Measurements from ENCODE around the gene ECE1. TPM values are rescaled to one million over a fixed set of nuclear protein-coding genes. Genes with fewer than 3 reads are reported as not detected.

Gene ECE1
- total and polyA plus RNA-seq, 9 of the 15 experiments (the other 6 are each of a cell fraction or from before 2014, with no cell fraction given): 0.56 to 34.8 (median 11.0) TPM

- TF ChIP-seq, protein P1, sequence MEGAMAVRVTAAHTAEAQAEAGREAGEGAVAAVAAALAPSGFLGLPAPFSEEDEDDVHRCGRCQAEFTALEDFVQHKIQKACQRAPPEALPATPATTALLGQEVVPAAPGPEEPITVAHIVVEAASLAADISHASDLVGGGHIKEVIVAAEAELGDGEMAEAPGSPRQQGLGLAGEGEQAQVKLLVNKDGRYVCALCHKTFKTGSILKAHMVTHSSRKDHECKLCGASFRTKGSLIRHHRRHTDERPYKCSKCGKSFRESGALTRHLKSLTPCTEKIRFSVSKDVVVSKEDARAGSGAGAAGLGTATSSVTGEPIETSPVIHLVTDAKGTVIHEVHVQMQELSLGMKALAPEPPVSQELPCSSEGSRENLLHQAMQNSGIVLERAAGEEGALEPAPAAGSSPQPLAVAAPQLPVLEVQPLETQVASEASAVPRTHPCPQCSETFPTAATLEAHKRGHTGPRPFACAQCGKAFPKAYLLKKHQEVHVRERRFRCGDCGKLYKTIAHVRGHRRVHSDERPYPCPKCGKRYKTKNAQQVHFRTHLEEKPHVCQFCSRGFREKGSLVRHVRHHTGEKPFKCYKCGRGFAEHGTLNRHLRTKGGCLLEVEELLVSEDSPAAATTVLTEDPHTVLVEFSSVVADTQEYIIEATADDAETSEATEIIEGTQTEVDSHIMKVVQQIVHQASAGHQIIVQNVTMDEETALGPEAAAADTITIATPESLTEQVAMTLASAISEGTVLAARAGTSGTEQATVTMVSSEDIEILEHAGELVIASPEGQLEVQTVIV (CRISPR knock-in tag; IDR thresholded peaks at IDR 0.05; ENCODE audit: borderline replicate concordance): no peak
- TF ChIP-seq ZNF3 (CRISPR knock-in tag; IDR thresholded peaks at IDR 0.05) (no peak), AFF1 (IDR thresholded peaks at IDR 0.05; ENCODE audit: low read depth in 1 of 2, partially characterized antibody in 2 of 2) (no peak), ZNF253 (CRISPR knock-in tag; conservative IDR thresholded peaks at IDR 0.05) (0 out of 2 replicates have a peak, but pooled peaks have one; percentile 40), RB1 (IDR thresholded peaks at IDR 0.05; ENCODE audit: low read depth) (0 out of 2 replicates have a peak, but pooled peaks have one; percentile 35), LARP7 (IDR thresholded peaks at IDR 0.05) (no peak), ZNF133 (CRISPR knock-in tag; IDR thresholded peaks at IDR 0.05) (no peak), PYGO2 (tag; IDR thresholded peaks at IDR 0.05) (no peak), FOSL1 (tag; conservative IDR thresholded peaks at IDR 0.05) (peak; percentile 95), MED1 (CRISPR knock-in tag; IDR thresholded peaks at IDR 0.05; ENCODE audit: borderline replicate concordance) (no peak), ERF (CRISPR knock-in tag; IDR thresholded peaks at IDR 0.05) (no peak), SMARCA5 (IDR thresholded peaks at IDR 0.05) (no peak), BDP1 (IDR thresholded peaks at IDR 0.05; ENCODE audit: insufficient read depth, insufficient read length) (no peak)
- TF ChIP-seq, protein P2, sequence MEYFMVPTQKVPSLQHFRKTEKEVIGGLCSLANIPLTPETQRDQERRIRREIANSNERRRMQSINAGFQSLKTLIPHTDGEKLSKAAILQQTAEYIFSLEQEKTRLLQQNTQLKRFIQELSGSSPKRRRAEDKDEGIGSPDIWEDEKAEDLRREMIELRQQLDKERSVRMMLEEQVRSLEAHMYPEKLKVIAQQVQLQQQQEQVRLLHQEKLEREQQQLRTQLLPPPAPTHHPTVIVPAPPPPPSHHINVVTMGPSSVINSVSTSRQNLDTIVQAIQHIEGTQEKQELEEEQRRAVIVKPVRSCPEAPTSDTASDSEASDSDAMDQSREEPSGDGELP (CRISPR knock-in tag; IDR thresholded peaks at IDR 0.05; ENCODE audit: borderline replicate concordance): peak; percentile 44; the same call in 1 of the 2 replicates
- TF ChIP-seq, protein P3, sequence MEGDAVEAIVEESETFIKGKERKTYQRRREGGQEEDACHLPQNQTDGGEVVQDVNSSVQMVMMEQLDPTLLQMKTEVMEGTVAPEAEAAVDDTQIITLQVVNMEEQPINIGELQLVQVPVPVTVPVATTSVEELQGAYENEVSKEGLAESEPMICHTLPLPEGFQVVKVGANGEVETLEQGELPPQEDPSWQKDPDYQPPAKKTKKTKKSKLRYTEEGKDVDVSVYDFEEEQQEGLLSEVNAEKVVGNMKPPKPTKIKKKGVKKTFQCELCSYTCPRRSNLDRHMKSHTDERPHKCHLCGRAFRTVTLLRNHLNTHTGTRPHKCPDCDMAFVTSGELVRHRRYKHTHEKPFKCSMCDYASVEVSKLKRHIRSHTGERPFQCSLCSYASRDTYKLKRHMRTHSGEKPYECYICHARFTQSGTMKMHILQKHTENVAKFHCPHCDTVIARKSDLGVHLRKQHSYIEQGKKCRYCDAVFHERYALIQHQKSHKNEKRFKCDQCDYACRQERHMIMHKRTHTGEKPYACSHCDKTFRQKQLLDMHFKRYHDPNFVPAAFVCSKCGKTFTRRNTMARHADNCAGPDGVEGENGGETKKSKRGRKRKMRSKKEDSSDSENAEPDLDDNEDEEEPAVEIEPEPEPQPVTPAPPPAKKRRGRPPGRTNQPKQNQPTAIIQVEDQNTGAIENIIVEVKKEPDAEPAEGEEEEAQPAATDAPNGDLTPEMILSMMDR (IDR thresholded peaks at IDR 0.05 in 2 of 3, conservative IDR thresholded peaks at IDR 0.05 in 1 of 3; ENCODE audit: insufficient read depth in 2 of 3, low read depth in 1 of 3, low read length in 3 of 3): no peak
These were observed 34.3 kb upstream of the ECE1 start (continued) for GRCh38 chr1:21324368-21325141.
